ENCODE measurements around the gene IL21R.

DNA sequence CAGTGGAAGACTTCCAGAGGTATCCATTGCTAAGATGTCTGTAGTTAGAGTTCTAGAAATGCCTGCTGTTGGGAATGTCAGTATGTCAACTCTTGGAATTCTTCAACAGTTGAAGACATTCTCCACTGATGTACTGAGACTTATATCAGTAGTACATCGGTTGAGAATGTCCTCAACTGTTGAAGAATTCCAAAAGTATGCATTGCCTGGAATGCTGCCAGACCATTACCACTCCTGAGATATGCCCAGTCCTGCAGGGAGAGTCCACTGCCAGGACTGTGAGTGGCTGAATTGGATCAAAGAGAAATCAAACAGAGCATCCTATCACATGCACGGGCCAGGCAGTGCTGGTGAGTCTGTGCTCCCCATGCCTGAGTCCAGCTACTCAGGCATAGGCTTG lies 42.0 kb downstream of the IL21R start:
- TF ChIP-seq, protein P1, sequence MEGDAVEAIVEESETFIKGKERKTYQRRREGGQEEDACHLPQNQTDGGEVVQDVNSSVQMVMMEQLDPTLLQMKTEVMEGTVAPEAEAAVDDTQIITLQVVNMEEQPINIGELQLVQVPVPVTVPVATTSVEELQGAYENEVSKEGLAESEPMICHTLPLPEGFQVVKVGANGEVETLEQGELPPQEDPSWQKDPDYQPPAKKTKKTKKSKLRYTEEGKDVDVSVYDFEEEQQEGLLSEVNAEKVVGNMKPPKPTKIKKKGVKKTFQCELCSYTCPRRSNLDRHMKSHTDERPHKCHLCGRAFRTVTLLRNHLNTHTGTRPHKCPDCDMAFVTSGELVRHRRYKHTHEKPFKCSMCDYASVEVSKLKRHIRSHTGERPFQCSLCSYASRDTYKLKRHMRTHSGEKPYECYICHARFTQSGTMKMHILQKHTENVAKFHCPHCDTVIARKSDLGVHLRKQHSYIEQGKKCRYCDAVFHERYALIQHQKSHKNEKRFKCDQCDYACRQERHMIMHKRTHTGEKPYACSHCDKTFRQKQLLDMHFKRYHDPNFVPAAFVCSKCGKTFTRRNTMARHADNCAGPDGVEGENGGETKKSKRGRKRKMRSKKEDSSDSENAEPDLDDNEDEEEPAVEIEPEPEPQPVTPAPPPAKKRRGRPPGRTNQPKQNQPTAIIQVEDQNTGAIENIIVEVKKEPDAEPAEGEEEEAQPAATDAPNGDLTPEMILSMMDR (IDR thresholded peaks at IDR 0.05), result no peak
- TF ChIP-seq POLR2AphosphoS5 (IDR thresholded peaks at IDR 0.05), result no peak
